ENCODE results near the gene IL1B.
"Not testable (repeated sequence)": the region's sequence is repeated elsewhere in the genome, so short reads cannot be mapped to it uniquely, and the experiment has no call there.

Gene IL1B

GRCh38 chr2:112850588-112850987, 14.0 kb upstream of the IL1B start:
- DNase-seq (ENCODE audit: low read depth): no peak

GRCh38 chr2:112849956-112850355, 13.4 kb upstream of the IL1B start:
- DNase-seq (ENCODE audit: low read depth): no peak

- no peak for DNase-seq (ENCODE audit: low read depth)
Observed at GRCh38 chr2:112848833-112849232, 12.3 kb upstream of the IL1B start.

GRCh38 chr2:112846031-112846430, 9.5 kb upstream of the IL1B start:
- no peak for DNase-seq (ENCODE audit: low read depth)

- no peak for DNase-seq (ENCODE audit: low read depth)
Observed at GRCh38 chr2:112843836-112844235, 7.3 kb upstream of the IL1B start.

GRCh38 chr2:112843288-112843687, 6.7 kb upstream of the IL1B start:
- DNase-seq (ENCODE audit: low read depth): no peak

GRCh38 chr2:112841295-112842044, 4.9 kb upstream of the IL1B start:
- DNase-seq (ENCODE audit: low read depth): no peak

- no peak for DNase-seq (ENCODE audit: low read depth)
Observed at GRCh38 chr2:112840068-112840445, 3.5 kb upstream of the IL1B start.

- no peak for DNase-seq (ENCODE audit: low read depth)
Observed at GRCh38 chr2:112839407-112840067, 3.0 kb upstream of the IL1B start.

- DNase-seq (ENCODE audit: low read depth): no peak
Observed at GRCh38 chr2:112836163-112836560, 417 bp downstream of the IL1B start.

- no peak for DNase-seq (ENCODE audit: low read depth)
Observed at GRCh38 chr2:112835536-112836162, 930 bp downstream of the IL1B start.

- DNase-seq (ENCODE audit: low read depth): no peak
Observed at GRCh38 chr2:112835061-112835501, 1.5 kb downstream of the IL1B start.

GRCh38 chr2:112834396-112835037, 2.1 kb downstream of the IL1B start:
- no peak for DNase-seq (ENCODE audit: low read depth)

GRCh38 chr2:112833976-112834375, 2.6 kb downstream of the IL1B start:
- no peak for DNase-seq (ENCODE audit: low read depth)

- DNase-seq (ENCODE audit: low read depth): not testable (repeated sequence)
Observed at GRCh38 chr2:112833639-112833931, 3.0 kb downstream of the IL1B start.

GRCh38 chr2:112832841-112833638, 3.5 kb downstream of the IL1B start:
- no peak for DNase-seq (ENCODE audit: low read depth)

GRCh38 chr2:112831946-112832840, 4.4 kb downstream of the IL1B start:
- DNase-seq (ENCODE audit: low read depth): no peak

GRCh38 chr2:112831513-112831845, 5.1 kb downstream of the IL1B start:
- no peak for DNase-seq (ENCODE audit: low read depth)

GRCh38 chr2:112830682-112831512, 5.7 kb downstream of the IL1B start:
- DNase-seq (ENCODE audit: low read depth): no peak

- DNase-seq (ENCODE audit: low read depth): no peak
Observed at GRCh38 chr2:112829961-112830681, 6.5 kb downstream of the IL1B start.

All from activated gamma-delta T cell treated with anti-CD3 and anti-CD28 coated beads, Interleukin-2, amount 50 U/mL, for 16 hours (primary cell).